Astrocyte of the hippocampus (primary cell): Measurements from ENCODE around the gene DDX39A.
A peak's percentile ranks its signal among the peaks of the same experiment; 100 is the strongest.

ENCODE experiments used
- DNase-seq: peaks from one replicate; pipeline ENCODE4 v3.0.0; 2011; ENCODE audit warnings: low read depth, low spot score

Gene DDX39A

DNA sequence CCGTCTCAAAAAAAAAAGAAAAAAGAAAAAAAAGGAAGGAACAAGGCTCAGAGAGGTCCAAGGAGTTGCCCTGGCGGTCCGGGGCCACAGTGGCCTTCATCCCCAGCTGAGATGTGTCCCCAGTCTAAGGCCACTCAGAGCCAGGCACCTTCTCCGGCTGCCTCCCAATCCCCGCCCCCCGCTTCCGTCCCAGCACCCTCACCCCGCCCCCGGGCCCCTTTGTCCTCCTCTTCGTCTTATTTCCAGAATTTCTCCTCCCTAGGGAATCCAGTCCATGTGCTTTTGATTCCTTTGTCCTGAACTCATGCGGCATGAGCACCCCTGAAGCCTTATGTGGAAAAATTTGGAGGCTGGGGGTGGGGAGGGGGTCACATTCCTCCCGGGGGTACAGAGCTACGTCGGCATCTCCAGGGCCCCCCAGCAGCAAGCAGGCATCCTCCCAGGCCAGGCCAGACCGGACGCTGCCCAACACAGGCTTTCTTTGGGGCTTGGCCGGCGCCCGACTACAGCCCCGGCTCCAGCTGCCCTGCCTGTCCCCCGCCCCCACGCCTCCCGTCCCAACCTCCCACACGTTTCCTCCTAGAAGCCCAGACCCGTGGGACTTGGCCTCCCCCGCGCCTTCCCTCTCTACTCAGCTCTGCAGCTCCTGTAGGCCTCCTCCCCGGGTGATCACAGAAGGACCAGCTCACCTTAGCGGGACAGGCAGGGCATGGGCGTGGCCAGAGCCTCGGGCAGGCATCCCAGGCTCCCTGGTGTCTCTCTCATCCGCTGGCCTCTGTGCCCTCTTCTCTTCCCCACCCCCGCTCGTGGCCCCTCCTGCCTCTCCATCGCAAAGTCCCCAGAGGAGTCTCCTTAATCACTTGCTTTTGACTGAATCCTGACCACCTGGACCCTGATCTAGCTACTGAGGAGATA, 55.7 kb downstream of the DDX39A start:
- peak; percentile 78 for DNase-seq

DNA sequence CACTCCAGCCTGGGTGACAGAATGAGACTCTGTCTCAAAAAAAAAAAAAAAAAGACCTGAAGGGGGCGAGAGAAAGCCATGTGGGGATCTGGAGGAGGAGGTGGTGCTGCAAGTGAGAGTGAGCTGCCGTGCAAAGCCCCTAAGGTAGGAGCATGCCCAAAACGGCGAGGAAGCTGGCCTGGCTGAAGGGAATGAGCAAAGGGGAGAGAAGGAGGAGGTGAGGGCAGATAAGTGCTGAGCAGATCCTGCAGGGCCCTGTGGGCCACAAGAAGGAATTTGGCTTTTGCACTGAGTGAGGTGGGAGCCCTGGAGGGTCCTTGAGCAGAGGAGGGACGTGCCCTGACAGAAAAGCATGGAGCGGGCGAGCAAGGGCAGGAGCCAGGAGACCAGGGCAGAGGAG, 57.3 kb downstream of the DDX39A start:
- DNase-seq, result no peak
